Bronchial epithelial cell (primary cell): ENCODE data around the gene TMEM178A. TPM values are rescaled to one million over a fixed set of nuclear protein-coding genes. Genes with fewer than 3 reads are reported as not detected.

ENCODE experiments used
- DNase-seq: peaks from one replicate; pipeline ENCODE4 v3.0.0-alpha.2; 2010; ENCODE audit warnings: low read depth
- FAIRE-seq: peaks from 2 replicates; lab custom pipeline; 2011; peaks lifted over from hg19 to GRCh38; lab: Jason Lieb, UNC
- H3K27me3 ChIP-seq: 2 replicates; pipeline ENCODE4 v1.5.1; 2011; ENCODE audit warnings: low read length; ENCODE audit not compliant: control insufficient read depth, insufficient read depth
- H3K36me3 ChIP-seq: 2 replicates; pipeline ENCODE4 v1.5.1; 2011; ENCODE audit warnings: low read length; ENCODE audit not compliant: control insufficient read depth, insufficient read depth
- H3K4me3 ChIP-seq: 2 replicates; pipeline ENCODE4 v1.5.1; 2011; ENCODE audit warnings: mild to moderate bottlenecking, low read depth, low read length, control low read depth
- CTCF ChIP-seq: IDR thresholded peaks from 2 replicates; pipeline ENCODE4 v1.5.1; 2011; ENCODE audit warnings: mild to moderate bottlenecking, moderate library complexity, low read length, control low read depth, inconsistent platforms; ENCODE audit not compliant: insufficient read depth, severe bottlenecking
- total RNA-seq: library from RNA; depleted of rRNA; stranded (reverse); fragments of >200 nt; gene quantifications from 2 replicates; pipeline ENCODE4 v1.2.1, GENCODE V29; 2014

Gene TMEM178A
- total RNA-seq, 1 donor from 2014 or later, result 0.26 TPM

DNA sequence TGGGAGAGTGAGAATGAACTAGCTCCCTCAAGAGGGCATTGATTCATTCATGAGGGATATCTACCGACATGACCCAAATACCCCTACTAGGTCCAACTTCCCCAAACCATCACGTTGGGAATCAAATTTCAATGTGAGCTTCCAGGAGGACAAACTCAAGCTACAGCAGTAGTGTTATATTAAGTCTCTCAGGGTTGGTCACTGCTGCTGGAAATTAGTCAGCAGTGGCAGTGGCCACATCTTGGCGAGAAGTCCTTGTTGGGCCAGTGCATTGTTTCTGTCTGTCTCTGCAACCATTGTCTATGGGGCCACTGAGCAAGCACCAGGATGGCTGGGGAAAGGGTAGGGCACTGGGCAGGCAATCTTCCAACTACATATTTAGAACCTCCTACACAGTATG lies 65.8 kb downstream of the TMEM178A start:
- H3K36me3 ChIP-seq, result peaks cover 1% of the 10 kb centered on the region
- DNase-seq (no peak), FAIRE-seq (no peak)
- TF ChIP-seq CTCF, result no peak
- no peaks in the 10 kb centered on the region for H3K27me3 ChIP-seq
- no peak overlapping the region for H3K4me3 ChIP-seq

DNA sequence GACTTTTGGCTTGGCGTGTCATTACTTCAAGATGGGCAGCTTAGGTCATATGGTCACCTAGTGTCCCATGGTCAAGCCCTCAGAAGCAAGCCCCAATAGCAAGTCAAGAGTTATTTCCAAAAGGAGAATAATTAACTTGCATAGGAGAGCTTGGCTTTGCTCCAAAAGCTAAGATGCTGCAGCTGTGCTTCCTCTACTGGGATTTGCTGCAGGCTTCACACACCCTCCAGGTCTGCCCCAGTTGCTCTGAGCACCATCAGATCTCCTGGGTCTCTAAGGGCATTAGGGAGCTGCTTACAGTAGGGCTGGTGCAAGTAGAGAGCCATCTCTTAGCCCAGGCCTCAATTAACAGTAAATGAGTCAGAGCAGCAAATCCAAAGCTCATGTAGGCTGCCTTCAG lies 66.8 kb downstream of the TMEM178A start:
- no peak for DNase-seq
- no peak for FAIRE-seq
- Histone ChIP-seq H3K36me3 (peaks cover 6% of the 10 kb centered on the region), H3K27me3 (no peaks in the 10 kb centered on the region), H3K4me3 (no peak overlapping the region)
- no peak for TF ChIP-seq CTCF

DNA sequence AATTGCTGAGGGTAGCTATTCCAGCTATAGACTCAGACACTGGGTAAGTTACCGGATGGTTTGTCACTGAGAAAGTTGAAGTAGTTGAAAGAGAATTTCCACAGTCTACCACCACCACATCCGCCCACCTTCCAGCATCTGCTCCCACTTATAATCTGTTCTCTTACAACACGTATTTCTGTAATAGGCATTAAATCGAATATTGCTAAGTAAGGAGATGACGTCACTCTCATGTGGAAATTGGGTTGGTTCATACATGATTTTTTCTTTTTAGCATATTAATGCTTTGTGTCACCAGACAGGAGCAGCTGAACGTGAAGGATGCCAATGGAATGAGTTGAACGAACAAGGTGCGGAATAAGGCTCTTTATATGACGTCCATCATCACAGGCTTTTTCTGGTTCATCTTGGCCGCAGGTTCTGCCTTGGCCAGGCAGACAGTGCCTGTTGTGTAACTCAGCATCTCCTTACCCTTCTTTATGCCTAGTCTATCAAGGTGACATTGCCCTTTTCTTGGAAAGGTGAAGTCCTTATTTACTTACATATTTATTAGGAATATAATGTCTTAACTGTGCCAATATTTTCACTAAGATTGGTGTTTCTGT lies 67.5 kb downstream of the TMEM178A start:
- Histone ChIP-seq H3K4me3 (no peak overlapping the region), H3K27me3 (no peaks in the 10 kb centered on the region), H3K36me3 (peaks cover 10% of the 10 kb centered on the region)
- FAIRE-seq (no peak), DNase-seq (no peak)
- no peak for TF ChIP-seq CTCF

DNA sequence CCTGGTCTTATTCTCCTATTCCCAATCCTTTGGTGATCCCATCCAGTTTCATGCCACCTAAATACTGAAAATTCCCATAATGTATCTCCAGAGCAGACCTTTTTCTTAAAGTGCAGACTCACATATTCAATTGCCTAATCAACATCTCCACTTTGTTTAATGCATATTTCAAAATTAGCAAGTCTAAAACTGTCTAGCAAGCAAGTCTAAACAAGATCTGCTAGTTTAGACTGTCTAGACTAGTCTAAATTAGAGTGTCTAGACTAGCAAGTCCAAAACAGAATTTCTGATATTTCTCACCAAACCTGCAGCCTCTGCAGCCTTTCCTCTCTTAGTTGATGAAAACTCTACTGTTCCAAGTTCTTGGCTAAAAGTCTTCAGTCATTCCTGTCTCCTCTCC lies 68.7 kb downstream of the TMEM178A start:
- H3K4me3 ChIP-seq, result no peak overlapping the region
- no peaks in the 10 kb centered on the region for H3K27me3 ChIP-seq
- H3K36me3 ChIP-seq, result peaks cover 16% of the 10 kb centered on the region
- FAIRE-seq (no peak), DNase-seq (peak; percentile 87)
- TF ChIP-seq CTCF, result no peak

DNA sequence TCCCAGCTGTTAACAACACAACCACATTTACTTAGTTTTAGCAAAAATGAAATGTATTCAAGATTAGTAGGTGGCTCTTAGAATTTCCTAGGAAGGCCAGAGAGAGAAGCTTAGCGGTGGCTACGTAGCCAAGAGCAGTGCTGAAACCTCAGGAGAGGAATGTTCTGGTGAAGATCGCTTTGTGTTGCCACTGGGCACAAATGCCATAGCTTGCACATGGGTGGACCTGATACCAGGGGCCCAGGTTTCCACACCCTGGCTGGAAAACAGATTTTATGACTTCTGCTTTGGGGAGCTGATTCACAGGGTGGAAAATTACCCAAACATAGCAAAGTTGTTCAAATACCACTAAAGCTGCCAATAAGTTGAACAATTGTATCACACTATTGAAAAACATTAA lies 69.9 kb downstream of the TMEM178A start:
- Histone ChIP-seq H3K36me3 (peaks cover 19% of the 10 kb centered on the region), H3K4me3 (no peak overlapping the region), H3K27me3 (no peaks in the 10 kb centered on the region)
- DNase-seq (no peak), FAIRE-seq (no peak)
- TF ChIP-seq CTCF, result no peak

- Histone ChIP-seq H3K4me3 (no peak overlapping the region), H3K36me3 (peaks cover 19% of the 10 kb centered on the region), H3K27me3 (no peaks in the 10 kb centered on the region)
- TF ChIP-seq CTCF, result no peak
- FAIRE-seq (no peak), DNase-seq (no peak)
Observed at GRCh38 chr2:39736640-39737039, 70.9 kb downstream of the TMEM178A start.
